Ureter (tissue), 1 donor: ENCODE results near the gene PLAAT5. TPM values are rescaled to one million over a fixed set of nuclear protein-coding genes. Genes with fewer than 3 reads are reported as not detected.
"Not testable (repeated sequence)": the region's sequence is repeated elsewhere in the genome, so short reads cannot be mapped to it uniquely, and the experiment has no call there.

Experiments
- DNase-seq: peaks from one replicate; pipeline ENCODE4 v3.0.0-alpha.2; 2020; ENCODE audit warnings: low spot score
- total RNA-seq: library from RNA; stranded (reverse); gene quantifications from one replicate; pipeline ENCODE4 v1.2.4, GENCODE V29; 2023
- donor health status: DM: yes; HTN: yes; CAD: no.

PLAAT5 gene, protein sequence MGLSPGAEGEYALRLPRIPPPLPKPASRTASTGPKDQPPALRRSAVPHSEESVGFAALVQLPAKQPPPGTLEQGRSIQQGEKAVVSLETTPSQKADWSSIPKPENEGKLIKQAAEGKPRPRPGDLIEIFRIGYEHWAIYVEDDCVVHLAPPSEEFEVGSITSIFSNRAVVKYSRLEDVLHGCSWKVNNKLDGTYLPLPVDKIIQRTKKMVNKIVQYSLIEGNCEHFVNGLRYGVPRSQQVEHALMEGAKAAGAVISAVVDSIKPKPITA
- total RNA-seq = 2.1 TPM

GRCh38 chr11:63490551-63491239 lies at the start of gene PLAAT5:
PLAAT5 (minus strand) TSS chr11:63491167; CDS start chr11:63491034, 133 bp downstream.
- peak; percentile 59 for DNase-seq

- DNase-seq = peak; percentile 88
Observed at GRCh38 chr11:63537293-63538101, 46.5 kb upstream of the PLAAT5 start.

DNA sequence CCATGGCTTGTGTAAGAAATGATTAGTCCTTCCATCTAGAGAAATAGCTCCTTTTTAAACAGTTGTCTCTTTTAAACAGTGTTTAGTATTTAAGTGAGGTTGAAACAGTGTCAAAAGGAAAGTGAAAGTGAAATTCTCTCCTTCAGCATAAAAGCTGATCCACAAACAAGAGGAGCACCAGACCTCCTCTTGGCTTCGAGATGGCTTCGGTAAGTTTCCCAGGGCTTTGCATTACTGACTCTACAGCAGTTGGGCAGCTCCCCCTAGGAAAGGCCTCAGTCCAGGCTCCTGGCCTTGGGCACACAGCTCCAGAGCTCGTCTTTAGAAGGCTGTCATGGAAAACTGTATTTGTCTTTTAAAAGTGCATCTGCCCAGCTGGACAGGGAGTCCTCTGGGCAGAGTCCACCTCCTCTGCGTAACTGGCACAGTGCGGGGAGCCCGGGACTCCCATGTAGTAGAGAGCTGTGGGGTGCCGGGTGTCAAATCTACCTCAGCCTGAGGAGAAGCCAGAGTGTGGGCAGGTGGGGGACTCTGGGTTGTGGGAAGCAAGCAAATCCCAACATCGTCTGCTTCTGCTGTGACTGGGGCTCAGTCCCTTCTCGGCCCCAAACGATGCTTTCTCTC lies 45.8 kb upstream of the PLAAT5 start, which contains the start of gene PLAAT4:
Gene PLAAT4 (plus strand): TSS at position 140 of the 624 bp plus-strand sequence. CDS start 61 bp downstream, at position 201.
- no peak for DNase-seq

DNA sequence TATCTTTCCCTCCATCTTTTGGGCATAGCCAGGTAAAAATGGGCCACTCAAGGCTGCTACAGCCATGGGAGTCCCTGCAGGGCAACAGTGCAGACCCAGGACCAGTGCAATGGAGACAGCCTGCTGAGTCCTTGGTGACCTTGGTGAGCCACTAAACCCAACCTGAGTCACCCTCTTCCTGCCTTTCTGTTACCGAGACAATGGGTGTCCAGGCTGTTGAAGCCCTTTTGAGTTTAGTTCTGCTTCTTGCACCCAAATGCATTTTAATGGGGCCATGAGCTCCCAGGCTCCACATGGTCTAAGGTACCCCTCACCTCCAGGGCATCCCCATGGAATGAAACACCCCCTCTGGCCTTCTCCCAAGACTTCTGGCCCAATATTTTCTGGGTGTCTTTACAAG lies 44.8 kb upstream of the PLAAT5 start:
- DNase-seq = no peak

DNA sequence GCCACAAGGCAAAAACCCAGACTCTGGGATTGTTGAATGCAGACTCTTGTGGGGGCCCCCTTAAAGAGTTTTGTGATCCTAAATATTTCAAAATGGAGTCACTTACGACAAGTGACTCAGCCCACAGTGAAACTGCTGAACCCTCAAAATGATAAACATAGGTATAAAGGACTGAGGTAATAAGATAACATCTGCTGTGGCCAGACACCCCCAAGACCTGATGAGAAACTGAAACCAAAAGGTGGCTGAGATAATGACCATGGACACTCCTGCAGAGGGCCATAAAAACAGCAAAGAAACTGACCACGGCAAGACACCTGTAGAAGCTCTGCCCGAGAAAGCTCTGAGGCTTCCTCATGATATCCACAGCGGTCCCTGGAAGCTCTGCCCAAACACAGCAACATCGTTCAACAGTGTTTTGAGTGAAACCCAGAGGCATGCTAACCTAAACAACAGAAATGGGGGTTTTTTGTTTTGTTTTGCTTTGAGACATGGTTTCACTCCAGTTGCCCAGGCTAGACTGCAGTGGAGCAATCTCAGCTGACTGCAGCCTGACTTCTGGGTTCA lies 44.0 kb upstream of the PLAAT5 start:
- DNase-seq = no peak

GRCh38 chr11:63534076-63534475 lies 43.1 kb upstream of the PLAAT5 start:
- DNase-seq = no peak

GRCh38 chr11:63532799-63533475 lies 42.0 kb upstream of the PLAAT5 start:
- no peak for DNase-seq

DNA sequence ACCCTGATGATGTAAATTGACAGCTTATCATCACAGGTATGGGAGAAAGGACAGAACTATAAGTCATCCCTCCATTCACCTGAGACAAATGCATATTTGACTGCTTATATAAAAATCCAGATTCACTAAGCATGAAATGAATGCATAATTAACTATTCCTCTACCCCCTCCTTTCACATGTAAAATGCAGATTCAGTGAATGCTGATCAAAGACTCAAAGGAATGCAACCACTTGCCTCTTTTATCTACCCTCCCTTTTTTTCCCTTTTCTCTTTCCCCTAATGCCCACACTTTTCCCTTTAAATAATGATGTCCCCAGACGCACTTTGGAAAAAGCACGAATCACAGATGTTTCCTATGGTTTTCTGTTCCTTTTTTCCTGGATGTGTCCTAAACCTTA lies 41.1 kb upstream of the PLAAT5 start:
- DNase-seq = no peak

DNA sequence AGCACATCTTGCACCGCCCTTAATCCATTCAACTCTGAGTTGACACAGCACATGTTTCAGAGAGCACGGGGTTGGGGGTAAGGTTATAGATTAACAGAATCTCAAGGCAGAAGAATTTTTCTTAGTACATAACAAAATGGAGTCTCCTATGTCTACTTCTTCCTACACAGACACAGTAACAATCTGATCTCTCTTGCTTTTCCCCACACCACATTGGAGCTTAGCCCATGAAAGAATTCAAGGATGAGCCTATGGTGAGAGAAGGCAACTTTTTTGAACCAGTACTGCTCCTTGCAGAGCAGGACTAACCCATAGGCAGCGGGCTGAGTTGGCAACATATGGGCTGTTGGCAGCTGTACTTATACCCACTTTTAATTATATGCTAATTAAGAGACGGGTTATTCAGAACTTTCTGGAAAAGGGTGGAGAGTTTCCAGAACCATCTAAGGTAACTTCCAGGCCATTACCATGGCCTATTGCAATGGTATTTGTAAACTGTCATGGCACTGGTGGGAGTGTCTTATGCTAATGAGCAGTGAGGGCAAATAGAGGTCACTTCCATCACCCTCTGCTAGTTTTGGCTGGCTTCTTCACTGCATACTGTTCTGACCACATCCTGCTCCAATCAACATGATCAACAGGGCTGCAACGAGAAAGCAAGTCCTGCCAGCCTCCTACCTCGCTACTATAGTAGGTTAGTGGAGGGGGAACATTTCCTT lies 40.3 kb upstream of the PLAAT5 start:
- peak; percentile 72 for DNase-seq

DNA sequence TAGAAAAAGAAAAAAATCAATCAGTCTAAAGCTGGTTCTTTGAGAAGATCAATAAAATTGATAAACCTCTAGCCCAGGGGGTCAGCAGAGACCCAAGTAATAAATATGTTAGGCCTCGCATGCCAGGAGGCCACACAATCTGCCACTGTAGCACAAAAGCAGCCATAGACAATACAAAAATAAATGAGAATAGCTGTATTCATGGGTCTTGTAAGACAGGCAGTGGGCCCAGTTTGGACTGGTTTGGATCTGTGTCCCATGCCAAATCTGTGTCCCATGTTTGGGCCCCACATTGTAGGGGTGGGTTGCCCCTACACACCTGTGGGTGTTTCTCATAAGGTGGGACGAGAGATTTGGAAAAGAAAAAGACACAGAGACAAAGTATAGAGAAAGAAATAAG lies 39.1 kb upstream of the PLAAT5 start:
- no peak for DNase-seq

DNA sequence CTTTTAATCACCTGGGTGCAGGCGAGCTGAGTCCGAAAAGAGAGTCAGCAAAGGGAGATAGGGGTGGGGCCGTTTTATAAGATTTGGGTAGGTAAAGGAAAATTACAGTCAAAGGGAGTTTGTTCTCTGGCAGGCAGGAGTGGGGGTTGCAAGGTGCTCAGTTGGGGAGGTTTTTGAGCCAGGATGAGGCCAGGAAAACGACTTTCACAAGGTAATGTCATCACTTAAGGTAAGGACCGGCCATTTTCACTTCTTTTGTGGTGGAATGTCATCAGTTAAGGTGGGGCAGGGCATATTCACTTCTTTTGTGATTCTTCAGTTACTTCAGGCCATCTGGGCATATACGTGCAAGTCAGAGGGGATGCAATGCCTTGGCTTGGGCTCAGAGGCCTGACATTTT lies 38.4 kb upstream of the PLAAT5 start:
- DNase-seq = not testable (repeated sequence)

GRCh38 chr11:63528729-63529278 lies 37.8 kb upstream of the PLAAT5 start:
- not testable (repeated sequence) for DNase-seq

DNA sequence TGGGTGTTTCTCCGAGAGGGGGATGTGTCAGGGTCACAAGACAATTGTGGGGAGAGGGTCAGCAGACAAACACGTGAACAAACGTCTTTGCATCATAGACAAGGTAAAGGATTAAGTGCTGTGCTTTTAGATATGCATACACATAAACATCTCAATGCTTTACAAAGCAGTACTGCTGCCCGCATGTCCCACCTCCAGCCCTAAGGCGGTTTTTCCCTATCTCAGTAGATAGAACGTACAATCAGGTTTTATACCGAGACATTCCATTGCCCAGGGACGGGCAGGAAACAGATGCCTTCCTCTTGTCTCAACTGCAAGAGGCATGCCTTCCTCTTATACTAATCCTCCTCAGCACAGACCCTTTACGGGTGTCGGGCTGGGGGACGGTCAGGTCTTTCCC lies 37.2 kb upstream of the PLAAT5 start:
- not testable (repeated sequence) for DNase-seq

- no peak for DNase-seq
Observed at GRCh38 chr11:63527667-63528066, 36.7 kb upstream of the PLAAT5 start.

GRCh38 chr11:63523151-63523550 lies 32.2 kb upstream of the PLAAT5 start:
- no peak for DNase-seq

GRCh38 chr11:63521896-63522295 lies 30.9 kb upstream of the PLAAT5 start:
- no peak for DNase-seq

GRCh38 chr11:63520606-63521170 lies 29.7 kb upstream of the PLAAT5 start:
- DNase-seq = no peak

DNA sequence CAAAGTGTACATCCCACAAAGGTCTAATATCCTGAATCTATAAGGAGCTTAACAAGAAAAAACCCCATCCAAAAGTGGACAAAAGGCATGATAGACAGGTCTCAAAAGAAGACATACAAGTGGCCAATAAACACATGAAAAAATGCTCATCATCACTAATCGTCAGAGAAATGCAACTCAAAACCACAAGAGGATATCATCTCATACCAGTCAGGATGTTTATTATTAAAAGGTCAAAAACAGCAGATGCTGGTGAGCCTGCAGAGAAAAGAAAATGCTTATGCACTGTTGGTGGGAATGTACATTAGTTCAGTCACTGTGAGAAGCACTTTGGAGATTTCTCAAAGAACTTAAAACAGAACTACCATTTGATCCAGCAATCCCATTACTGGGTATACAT lies 27.6 kb upstream of the PLAAT5 start:
- no peak for DNase-seq

GRCh38 chr11:63517156-63517555 lies 26.2 kb upstream of the PLAAT5 start:
- no peak for DNase-seq

- DNase-seq = no peak
Observed at GRCh38 chr11:63516109-63516508, 25.1 kb upstream of the PLAAT5 start.
